HG02973 (cell line): ENCODE data around the gene PPP5C.
"Not testable (repeated sequence)": the region's sequence is repeated elsewhere in the genome, so short reads cannot be mapped to it uniquely, and the experiment has no call there.

ENCODE experiments used
- ATAC-seq: cut with Tn5 transposase; IDR thresholded peaks from one replicate; pipeline ENCODE4 v1.9.1; 2021; ENCODE audit warnings: moderate library complexity; ENCODE audit not compliant: unreplicated experiment

PPP5C gene

DNA sequence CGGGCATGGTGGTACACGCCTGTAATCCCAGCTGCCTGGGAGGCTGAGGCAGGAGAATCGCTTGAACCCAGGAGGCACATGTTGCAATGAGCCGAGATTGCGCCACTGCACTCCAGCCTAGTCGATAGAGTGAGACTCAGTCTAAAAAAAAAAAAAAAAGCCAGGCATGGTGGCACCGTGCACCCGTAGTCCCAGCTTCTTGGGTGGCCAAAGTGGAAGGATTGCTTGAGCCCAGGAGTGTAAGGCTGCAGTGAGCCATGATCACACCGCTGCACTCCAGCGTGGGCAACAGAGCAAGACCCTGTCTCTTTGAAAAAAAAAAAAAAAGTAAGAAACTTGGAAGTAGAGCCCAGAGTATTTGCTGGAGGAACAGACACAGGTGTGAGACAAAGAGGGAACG, 38.7 kb downstream of the PPP5C start:
- ATAC-seq = no peak

DNA sequence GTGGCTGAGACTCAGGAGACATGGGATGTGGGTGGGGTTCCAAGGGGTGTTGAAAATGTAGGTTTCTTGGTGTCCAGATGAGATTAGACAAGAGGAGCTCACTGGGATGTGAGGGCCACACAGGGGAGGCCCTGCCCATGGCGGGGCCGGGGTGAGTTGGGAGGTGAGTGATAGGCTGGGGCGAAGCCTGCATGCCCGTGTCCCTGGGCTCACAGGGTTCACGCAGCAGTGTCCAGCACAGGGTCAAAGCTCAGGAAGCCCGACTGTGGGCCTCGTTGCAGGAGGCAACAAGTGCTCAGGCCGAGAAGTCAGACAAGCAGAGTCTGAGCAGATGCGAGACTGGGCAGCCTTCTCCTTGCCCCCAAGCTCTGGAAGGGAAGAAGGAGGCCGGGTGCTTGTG, 39.3 kb downstream of the PPP5C start:
- ATAC-seq = no peak

DNA sequence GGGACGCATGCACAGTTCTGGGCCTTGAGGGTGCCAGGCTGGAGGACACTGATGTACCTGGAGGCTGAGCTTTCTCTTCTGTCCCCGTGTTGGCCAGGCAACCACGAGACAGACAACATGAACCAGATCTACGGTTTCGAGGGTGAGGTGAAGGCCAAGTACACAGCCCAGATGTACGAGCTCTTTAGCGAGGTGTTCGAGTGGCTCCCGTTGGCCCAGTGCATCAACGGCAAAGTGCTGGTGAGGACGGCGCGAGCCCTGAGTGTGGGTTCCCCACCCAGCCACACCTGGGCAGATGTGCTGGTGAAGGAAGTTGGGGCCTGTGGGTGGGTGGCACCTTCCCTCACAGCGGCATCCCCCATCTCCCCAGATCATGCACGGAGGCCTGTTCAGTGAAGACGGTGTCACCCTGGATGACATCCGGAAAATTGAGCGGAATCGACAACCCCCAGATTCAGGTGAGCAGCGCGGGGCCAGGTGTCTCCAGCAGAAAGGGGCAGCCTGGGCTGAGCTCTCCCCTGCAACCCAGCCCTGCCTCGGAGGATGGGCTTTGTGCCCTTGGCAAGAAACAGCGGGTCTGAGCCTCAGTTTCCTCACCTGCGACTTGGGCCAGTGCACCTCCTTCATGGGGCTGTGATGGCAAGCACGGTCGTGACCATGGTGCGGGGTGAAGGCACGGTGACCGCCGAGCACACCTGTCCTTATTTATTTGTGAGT, 40.3 kb downstream of the PPP5C start:
- no peak for ATAC-seq

DNA sequence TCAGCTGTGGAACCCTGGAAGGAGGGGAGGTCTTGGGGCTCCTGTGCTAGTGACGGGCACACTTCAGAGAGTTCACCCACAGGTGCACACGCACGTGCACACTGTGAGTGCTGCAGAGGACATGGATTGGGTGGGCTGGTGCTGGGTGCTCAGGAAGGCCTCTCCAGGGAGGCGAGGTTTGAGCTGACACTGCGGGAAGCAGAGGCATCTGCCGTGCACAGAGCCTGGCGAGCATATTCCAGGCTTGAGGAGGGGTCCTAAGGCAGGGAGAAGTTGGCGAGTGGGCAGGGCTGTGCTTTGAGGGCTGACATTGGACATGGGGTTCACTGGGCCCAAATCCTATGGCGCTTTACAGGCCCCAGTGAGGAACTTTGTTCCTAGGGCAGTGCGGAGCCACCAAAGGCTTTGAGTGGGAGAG, 40.8 kb downstream of the PPP5C start:
- no peak for ATAC-seq

DNA sequence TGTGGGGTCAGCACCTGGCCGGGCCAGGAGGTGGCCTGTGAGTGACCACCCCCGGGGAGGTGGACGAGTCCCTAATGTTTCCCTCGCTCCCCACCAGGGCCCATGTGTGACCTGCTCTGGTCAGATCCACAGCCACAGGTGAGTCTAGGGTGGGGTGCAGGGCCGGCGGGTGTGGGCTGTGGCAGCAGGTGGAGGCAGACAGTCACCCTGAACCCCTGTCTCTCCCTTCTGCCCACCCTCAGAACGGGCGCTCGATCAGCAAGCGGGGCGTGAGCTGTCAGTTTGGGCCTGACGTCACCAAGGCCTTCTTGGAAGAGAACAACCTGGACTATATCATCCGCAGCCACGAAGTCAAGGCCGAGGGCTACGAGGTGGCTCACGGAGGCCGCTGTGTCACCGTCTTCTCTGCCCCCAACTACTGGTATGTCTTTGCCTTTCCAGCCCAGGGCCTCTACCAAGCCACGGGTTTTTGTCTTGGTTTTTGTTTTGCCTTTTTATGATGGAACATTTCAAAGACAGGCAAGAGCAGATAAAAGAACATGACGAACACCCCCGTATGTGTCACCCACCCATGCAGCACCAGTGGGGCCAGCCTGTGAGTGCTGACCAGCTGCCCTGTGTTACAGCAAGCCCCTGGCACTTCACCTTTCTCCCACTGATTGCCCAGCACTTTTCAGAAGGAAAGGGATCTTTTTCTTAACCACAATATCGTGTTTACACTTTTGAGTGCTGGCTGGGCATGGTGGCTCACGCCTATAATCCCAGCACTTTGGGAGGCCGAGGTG, 41.6 kb downstream of the PPP5C start:
- no peak for ATAC-seq

DNA sequence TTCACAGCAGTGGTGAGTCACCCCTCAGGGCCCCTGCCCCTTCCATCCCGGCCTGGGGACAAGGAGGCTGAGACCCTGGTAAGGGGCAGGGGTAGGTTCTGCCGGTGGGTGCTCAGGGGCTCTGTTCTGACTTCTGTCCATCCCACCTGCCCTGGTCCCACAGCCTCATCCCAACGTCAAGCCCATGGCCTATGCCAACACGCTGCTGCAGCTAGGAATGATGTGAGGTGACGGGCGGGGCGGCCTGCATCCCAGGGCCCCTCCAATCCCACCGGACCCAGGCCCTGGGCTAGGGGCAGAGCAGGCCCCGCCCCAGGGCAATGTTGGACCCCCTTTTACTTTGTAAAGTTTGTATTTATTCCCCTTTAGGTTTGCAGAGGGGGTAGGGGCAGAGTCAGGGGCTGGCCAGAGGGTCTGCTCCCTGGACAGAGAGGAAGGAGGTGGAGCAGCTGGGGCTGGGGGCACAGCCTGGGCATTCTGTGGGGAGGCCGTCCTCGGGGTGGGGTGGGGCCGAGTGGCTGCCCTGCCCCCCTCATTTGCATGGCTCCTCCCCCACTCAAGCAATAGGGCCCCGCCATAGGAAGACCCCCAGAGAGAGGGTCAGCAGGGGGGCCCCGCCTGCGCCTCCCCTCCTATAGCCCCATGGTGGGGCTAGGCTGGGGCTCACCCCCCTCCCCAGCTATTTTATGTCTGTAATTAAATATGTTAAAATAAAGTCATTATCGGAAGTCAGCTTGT, 43.4 kb downstream of the PPP5C start:
- no peak for ATAC-seq

DNA sequence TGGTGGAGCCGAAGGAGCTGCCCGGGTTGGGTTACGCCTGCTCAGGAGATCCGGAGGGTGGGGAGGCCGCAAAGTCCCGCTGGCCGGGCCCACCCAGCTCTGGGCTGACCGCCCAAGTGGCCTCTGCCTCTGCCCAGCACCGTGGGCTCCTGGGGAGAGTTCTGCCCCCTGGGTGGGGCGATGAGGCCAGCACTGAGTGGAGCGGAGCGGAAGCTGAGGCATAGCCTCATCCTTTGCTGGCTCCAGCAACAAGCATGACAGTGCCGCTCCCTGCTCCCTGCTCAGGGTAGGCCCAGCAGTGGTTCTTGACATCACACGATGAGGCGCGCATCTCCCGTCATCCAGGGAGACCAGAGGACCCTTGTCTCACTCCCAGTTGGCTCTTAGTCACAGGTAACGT, 44.0 kb downstream of the PPP5C start:
- no peak for ATAC-seq

DNA sequence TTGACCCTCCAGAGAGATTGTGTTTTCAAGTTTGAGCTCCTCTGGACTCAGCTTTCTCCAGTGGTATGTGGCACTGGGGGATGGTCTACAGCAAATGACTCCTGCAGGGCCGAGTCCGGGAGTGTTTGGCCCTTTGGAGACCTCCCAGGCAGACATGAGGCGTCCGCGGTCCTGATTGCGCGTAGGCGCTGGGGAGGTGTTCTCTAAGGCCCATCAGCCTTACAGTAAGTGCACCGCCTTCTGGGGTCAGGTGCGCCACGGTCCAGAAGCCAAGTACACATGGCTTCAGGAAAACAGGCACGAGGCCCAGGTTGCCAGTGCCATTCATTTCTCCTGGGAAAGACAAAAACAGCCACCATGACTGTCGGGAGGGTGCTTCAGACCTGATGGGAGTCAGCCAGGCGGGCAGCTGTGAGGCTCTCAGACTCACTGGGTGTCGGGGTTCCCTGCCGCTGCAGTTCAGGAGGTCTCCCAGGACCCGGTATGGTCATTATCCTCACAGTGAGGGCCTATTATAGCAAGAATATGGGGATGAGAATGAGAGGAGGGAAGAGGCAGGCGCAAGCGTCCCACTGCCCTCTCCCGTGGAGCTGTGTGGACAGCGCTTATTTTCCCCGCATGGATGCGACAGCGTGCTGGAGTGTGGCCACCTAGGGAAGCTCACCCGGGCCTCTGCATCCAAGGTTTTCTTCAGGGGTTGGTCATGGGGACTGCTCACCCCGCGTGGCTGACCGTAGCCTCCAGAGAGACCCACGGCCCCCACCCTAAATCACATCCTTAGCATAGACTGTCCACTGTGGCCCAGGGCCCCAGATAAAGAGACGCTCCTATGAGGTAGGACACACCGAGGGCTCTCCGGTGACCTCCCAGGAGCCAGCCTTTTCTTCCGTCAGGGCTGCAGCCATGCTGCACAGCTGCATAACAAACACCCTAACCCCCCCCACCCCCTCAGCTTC, 44.7 kb downstream of the PPP5C start:
- ATAC-seq = no peak

DNA sequence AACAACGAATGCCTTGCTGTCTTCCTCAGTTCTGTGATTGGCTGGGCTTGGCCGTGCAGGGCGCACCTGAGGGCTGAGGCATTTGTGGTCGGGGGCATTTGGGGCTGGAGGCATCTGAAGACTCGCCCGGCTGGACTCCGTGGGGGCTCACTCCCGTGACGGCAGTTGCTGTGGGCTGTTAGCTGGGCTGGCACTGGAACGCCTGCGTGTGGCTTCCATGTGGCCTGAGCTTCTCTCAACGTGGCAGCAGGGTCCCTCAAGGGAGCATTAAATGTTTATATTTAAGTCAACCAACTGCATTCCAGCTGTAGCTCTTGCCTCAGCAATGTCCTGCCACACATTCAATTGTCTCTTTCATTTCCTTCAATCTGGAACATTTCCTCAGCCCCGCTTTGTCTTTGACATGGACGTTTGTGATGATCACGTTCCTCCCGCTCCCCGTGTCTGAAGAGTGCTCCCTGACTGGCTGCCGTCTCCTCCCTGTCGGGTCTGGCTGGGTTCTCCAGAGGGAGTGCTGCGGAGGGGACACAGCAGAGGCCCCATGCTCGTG, 45.4 kb downstream of the PPP5C start:
- no peak for ATAC-seq

DNA sequence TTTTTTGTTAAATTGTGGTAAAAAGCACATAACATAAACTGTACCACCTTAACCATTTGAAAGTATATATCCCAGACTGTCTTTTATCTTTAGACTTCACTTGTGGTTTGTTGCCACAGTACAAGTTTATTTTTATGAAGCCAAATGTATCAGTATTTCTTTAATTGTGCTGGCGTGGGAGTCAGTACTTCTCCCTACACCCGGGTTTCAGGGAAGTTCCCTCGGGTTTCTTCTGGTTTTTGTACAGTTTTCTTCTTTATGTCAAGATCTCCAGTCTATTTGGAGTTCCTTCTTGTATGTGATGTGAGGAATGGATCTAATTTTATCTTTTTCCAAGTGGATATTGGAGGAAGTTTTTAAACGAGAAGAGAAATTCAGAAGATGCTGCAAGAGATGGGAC, 46.0 kb downstream of the PPP5C start:
- ATAC-seq = no peak

DNA sequence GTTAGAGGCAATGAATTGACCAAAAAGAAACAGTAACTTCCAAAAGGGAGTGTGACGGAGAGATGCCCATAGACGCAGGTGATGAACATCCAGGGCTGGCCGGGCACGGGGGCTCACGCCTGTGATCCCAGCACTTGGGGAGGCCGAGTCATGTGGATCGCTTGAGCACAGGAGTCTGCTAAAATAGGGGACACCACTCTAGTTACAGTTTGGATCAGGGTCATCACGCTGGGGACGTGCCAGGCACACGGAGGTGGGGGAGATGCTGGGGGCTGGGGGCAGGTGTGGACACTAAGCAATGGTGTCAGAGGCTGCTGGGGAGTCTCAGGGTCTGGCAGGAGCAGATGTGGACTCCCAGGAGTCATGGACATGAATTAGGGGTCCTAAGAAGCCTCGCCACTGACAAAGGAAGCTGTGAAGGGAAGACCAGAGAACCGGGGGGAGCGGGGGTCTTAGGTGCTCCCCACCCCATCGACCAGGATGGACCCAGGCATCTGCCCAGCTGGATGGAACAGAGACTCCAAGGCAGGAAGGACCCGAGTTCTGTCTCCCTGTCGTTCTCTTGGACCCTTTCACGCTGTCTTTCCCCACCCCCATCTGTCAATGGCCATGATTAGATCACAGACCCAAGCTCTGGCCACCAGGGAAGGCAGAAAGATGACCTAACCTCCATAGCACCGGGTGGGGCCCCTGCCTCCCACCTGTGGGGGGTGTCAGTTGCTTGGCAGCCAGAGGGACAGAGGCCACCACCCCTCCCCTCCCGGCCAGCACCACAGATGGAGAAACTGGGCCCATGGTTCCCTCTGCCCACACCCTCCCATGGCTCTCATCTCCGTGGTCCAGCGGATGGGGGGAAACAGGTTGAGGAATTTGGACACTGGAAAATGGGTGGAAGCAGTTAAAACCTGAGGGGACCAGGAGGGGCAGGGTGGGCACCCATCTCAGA, 46.8 kb downstream of the PPP5C start:
- ATAC-seq = no peak

DNA sequence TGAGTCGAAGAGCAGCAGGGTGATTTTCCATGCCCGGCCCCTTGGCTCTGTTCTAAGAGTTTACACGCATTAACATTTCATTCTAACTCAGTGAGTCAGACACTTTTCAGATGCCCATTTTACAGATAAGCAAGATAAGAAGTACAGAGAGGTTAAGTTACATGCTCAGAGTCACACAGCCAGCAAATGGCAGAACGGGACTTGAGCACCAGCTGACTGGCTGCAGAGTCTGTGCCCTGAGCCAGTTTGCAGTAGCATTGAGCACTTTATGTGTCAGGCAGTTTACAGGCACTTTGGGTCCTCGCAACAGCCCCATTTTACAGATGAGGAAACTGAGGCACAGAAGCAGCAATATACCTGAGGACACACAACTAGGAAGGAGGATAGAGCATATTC, 47.5 kb downstream of the PPP5C start:
- ATAC-seq = no peak

DNA sequence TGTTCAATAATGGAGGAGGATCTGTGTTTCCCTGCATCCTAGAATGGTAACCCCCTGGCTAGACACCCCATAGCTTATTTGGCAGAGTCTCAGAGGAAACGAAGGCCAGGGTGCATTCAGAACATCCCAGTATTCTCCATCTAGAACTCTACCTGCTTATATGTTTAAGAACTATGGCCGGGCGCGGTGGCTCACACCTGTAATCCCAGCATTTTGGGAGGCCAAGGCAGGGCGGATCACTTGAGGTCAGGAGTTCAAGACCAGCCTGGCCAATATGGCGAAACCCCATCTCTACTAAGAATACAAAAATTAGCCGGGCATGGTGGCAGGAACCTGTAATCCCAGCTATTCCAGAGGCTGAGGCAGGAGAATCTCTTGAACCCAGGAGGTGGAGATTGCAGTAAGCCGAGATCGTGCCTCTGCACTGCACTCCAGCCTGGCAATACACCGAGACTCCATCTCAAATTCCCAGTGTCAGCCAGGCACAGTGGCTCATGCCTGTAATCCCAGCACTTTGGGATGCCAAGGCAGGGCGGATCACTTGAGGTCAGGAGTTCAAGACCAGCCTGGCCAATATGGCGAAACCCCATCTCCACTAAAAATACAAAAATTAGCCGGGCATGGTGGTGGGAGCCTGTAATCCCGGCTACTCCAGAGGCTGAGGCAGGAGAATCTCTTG, 51.1 kb downstream of the PPP5C start:
- not testable (repeated sequence) for ATAC-seq

DNA sequence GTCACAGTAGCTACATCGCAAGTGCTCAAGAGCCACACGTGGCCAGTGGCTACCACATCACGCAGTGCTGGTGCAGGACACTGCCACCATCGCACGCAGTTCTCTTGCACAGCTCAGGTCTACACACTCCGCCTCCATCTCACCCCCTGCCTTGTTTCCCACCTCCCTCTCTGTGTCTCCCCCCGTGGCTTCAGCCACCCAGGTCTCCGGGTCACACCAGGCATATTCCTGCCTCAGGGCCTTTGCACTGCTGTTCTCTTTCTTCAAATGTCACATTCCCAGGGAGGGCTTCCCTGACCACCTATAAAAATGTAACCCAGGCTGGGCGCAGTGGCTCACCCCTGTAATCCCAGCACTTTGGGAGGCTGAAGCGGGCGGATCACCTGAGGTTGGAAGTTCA, 55.8 kb downstream of the PPP5C start:
- no peak for ATAC-seq

DNA sequence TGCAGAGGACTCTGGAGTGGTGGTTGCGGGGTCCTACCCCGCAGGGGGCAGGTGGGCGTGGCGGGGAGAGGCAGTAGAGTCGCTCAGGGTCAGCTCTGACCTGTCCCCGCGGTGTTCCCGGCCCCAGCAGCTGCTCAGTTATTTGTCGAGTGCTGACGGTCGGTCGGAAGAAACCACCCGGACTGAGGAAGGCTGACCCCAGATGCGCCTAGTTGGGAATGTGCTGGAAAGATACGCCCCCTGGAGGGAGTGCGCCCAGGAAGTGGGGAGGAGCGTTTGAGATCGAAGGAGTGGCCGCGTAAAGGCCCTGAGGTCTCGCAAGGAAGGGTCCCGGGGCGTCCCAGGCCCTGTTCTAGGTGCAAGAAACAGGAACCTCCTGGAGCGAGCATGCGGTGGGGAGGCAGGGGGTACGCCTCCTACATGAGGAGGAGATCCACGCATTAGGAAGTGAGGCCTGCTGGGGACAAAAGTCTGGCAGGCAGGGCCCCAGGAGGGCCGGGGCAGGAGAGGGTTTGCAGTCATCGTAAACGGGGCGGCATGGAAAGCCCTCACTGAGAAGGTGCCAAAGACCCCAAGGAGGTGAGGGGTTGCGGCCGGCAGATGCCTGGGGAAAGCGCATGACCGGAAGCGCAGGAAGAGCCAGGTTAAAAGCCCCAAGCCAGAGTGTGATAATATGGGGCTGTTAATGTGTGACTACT, 57.3 kb downstream of the PPP5C start:
- no peak for ATAC-seq

DNA sequence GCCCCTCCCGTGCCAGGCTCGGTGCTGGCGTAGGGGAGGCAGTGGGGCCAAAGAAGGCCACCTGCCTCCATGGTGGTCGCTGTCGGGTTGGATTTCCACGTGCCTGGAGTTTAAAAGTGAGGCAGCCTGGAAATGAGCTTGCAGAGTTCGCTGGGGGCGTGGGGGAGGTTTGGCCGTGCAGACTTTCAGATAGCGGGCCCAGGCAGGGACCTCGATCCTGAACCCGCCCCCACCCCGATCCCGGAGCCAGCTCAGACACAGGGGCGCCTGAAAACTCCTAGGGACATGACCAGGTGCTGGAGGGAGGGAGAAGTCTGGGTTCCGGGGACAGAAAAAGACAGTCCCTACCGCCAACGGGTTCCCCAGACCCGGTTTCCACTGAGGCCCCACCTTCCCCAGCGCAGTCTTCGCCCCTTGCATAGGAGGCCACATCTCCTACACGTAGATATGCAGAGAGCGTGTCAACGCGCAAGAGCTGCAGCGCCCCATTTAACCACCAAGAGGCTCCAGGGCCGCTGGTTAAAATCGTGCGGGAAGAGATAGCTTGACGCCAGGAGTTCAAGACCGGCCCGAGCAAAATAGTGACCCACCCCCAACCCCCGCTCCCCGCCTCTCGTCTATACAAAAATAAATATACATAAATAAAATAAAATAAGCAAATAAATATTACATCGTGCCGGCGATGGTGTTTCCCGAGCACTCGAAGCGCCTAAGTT, 58.0 kb downstream of the PPP5C start:
- ATAC-seq = no peak

DNA sequence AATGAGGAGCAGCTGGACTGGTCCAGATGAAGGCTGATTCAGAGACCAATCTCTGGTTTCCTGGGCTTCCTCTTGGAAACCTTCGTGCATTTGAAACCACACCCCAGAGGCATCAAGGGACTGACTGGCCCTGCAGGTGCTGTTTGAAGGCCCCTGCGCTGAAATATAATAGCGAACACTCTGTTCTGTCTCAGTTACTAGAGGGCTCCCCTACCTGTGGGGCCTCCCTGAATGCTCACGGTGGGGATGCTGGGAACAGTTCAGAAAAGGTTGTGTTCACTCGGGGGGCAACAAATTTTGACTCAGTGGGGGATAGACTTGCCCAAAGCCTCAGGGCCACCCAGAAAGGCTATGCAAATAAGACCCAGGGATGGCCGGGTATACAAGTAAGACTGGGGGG, 60.1 kb downstream of the PPP5C start:
- ATAC-seq = no peak
